ENCODE results near the gene GNG12.

GRCh38 chr1:67721112-67721511 lies 112.2 kb downstream of the GNG12 start:
- no peak for TF ChIP-seq CTCF (IDR thresholded peaks at IDR 0.05; ENCODE audit: extremely low read depth in 1 of 2, insufficient read depth in 1 of 2, low read depth in 1 of 2, low read length in 2 of 2)
- no peak for TF ChIP-seq POLR2AphosphoS5 (IDR thresholded peaks at IDR 0.05; ENCODE audit: insufficient read depth, low read depth, low read length)
- no peak for TF ChIP-seq JUN (IDR thresholded peaks at IDR 0.05; ENCODE audit: borderline replicate concordance, insufficient read depth, insufficient read length, low read depth)
